ENCODE measurements around the gene PCNX1.

The PCNX1 gene

DNA sequence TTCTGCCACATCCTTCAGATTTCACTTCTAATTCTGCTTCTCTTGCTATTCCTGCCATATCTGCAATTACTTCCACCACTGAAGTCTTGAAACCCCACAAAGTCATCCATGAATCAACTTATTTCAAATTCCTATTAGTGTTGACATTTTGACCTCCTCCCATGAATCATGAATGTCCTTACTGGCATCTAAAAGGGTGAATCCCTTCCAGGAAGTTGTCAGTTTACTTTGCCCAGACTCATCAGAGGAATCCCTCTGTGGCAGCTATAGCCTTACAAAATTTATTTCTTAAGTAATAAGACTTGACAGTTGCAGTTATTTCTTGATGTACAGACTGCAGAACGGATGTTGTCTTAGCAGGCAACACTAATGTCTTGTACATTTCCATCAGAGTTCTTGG, 162.9 kb downstream of the PCNX1 start:
- no peak for DNase-seq (ENCODE audit: low read depth in 2 of 3, low spot score in 1 of 3)

DNA sequence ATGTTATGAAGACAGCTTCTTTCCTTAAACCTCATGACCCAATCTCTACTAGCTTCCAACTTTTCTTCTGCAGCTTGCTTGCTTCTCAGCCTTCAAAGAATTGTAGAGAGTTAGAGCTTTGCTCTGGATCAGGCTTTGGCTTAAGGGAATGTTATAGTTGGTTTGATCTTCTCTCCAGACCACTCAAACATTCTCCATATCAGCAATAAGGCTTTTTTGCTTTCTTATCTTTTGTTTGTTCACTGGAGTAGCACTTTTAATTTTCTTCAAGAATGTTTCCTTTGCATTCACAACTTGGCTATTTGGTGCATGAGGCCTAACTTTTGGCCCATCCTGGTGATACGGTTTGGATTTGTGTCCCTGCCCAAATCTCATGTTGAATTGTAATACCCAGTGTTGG, 163.8 kb downstream of the PCNX1 start:
- DNase-seq (ENCODE audit: low read depth in 2 of 3, low spot score in 1 of 3), result no peak

GRCh38 chr14:71076462-71077092, 169.3 kb downstream of the PCNX1 start:
- DNase-seq (ENCODE audit: low read depth in 2 of 3, low spot score in 1 of 3), result no peak

- DNase-seq (ENCODE audit: low read depth in 2 of 3, low spot score in 1 of 3), result no peak
These were observed 171.2 kb downstream of the PCNX1 start for GRCh38 chr14:71078500-71078899.

DNA sequence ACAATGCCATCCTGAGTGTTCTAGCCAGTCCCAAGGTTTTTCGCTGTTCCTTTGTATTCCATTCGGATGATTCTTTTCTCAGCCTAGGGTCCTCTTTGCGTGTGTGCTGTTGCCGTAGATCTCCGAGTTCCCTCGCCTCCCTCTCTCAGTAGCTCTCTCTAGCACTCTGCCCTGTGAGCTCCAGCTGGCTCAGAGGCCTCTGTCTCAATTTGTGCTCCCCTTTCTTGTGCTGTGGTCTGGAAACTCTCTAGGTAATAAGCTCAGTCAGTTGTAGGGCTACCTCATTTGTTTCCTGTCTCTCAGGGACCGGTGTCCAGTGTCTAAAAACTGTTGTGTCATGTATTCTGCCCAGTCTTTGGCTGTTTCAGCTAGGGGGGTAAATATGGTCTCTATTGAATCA, 179.3 kb downstream of the PCNX1 start:
- DNase-seq (ENCODE audit: low read depth in 2 of 3, low spot score in 1 of 3), result no peak

GRCh38 chr14:71089971-71090370, 182.7 kb downstream of the PCNX1 start:
- DNase-seq (ENCODE audit: low read depth in 2 of 3, low spot score in 1 of 3), result no peak

DNA sequence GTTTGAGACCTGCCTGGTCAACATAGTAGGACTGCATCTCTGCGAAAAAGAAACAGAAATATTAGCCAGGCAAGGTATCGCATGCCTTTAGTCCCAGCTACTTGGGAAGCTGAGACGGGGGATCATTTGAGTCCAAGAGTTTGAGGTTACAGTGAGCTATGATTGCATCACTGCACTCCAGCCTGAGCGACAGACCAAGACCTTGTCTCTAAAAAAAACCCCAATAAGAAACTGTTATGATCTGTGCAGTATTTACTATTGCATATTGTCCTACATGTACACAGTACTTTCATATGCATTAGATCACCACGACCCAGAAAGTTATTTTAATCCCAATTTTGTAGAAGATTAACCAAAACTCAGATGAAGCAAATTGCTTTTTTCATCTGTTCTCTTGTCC, 187.5 kb downstream of the PCNX1 start:
- no peak for DNase-seq (ENCODE audit: low read depth in 2 of 3, low spot score in 1 of 3)

DNA sequence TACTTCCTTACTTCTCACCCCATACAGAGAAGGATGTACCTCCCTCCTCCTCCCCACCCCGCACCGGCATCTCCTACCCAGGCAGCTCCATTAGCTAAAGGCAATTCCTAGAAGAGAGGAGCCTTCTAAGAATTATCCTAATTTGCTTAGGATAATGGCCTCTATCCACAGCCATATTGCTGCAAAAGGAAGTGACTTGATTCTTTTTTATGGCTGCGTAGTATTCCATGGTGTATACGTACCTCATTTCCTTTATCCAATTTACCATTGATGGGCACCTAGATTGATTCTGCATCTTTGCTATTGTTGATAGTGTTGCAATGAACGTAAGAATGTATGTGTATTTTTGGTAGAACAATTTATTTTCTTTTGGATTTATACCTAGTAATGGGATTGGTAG, 189.7 kb downstream of the PCNX1 start:
- DNase-seq (ENCODE audit: low read depth in 2 of 3, low spot score in 1 of 3), result no peak

- peak in 1 of 3 donors; percentile 52 for DNase-seq (ENCODE audit: low read depth in 2 of 3, low spot score in 1 of 3)
These were observed 196.6 kb downstream of the PCNX1 start for GRCh38 chr14:71103662-71104484.

DNA sequence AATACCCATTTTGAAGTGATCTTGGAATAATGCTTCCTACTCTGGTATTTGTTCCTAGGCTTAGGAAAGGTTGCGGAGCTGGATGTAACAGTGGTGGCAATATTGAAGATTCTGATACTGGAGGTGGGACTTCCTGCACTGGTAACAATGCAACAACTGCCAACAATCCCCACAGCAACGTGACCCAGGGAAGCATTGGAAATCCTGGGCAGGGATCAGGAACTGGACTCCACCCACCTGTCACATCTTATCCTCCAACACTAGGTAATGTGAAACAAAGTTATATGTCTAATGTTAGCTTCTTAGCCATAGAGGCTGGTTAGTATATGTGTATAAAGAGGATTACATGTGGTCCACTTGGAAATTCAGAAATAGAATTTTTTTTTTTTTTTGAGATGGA, 197.9 kb downstream of the PCNX1 start:
- no peak for DNase-seq (ENCODE audit: low read depth in 2 of 3, low spot score in 1 of 3)

GRCh38 chr14:71107921-71108320, 200.7 kb downstream of the PCNX1 start:
- DNase-seq (ENCODE audit: low read depth in 2 of 3, low spot score in 1 of 3), result no peak

GRCh38 chr14:71108398-71109119, 201.3 kb downstream of the PCNX1 start:
- DNase-seq (ENCODE audit: low read depth in 2 of 3, low spot score in 1 of 3), result no peak

DNA sequence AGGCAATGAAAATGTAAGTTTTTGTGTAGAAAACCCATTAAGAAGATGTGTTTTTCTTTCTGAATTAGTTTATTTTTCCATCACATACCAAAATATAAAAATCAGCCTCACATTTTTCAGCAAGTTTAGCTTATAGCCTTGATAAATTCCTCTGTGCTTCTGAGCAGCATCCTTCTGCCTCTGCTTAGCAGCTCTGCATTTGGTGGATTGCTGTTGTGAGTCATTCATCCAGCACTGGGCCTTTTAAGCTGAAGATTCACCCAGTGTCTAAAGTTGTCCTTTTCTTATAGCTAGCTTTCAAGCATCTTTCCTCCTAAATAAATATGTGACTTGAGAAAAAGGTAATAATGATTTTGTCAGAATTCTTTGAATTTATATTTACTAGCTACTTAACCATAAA, 206.1 kb downstream of the PCNX1 start:
- DNase-seq (ENCODE audit: low read depth in 2 of 3, low spot score in 1 of 3), result no peak

GRCh38 chr14:71114565-71114964, 207.3 kb downstream of the PCNX1 start:
- DNase-seq (ENCODE audit: low read depth in 2 of 3, low spot score in 1 of 3), result no peak

GRCh38 chr14:71115306-71115705, 208.0 kb downstream of the PCNX1 start:
- no peak for DNase-seq (ENCODE audit: low read depth in 2 of 3, low spot score in 1 of 3)

DNA sequence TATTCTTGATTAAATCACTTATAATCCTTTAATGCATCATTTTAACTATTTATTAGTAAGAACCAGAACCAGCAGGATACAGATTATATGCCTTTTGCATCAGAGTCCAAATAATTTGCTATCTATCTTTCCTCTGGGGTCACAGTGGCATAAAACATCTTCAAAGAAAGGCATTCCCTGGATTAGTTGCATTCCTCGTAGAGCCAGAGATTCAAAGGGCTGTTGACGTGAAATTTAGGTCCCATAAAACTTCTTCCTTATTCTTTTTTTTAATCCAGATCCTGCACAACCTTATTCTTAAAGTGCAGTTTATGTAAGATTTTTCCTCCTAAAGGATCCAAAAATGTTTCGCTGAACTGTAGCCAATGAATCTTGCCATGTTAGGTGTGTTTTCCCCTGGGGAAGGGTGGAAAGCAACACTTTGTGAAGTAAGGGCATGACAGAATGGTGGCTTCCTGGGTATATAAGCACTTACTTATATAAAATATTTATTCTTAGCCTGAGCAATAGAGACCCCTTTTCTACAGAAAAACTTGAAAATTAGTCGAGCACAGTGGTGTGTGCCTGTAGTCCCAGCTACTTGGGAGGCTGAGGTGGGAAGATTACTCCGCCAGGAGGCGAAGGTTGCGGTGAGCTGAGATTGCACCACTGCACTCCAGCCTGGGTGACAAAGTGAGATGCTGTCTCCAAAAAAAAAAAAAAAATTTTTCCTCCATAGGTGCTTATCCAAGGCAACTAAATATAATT, 208.7 kb downstream of the PCNX1 start:
- DNase-seq (ENCODE audit: low read depth in 2 of 3, low spot score in 1 of 3), result no peak

DNA sequence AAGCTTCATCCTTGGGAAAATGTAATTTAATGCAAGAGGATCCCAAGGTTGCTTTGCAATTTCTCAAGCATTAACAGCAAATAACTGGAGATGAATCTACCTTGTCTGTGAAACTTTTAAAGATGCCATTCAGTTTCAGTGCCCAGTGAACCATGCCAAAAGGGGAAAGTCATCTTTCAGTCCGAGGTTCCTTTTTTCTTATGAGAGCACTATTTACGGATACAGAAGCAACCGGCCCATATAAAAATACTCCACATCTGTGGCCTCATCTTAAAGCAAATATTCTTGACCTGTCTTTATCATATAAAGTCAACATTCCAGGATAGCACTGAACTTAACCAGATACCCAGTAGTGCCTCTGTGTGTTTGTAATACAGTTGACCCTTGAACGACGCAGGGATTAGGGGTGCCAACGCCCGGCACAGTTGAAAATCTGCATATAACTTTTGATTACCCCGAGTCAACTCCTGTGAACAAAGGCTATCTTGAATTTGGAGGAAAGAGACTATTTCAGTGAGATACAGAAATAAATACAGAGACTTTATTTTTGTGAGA, 209.4 kb downstream of the PCNX1 start:
- DNase-seq (ENCODE audit: low read depth in 2 of 3, low spot score in 1 of 3), result no peak

GRCh38 chr14:71117839-71118743, 210.8 kb downstream of the PCNX1 start:
- no peak for DNase-seq (ENCODE audit: low read depth in 2 of 3, low spot score in 1 of 3)

DNA sequence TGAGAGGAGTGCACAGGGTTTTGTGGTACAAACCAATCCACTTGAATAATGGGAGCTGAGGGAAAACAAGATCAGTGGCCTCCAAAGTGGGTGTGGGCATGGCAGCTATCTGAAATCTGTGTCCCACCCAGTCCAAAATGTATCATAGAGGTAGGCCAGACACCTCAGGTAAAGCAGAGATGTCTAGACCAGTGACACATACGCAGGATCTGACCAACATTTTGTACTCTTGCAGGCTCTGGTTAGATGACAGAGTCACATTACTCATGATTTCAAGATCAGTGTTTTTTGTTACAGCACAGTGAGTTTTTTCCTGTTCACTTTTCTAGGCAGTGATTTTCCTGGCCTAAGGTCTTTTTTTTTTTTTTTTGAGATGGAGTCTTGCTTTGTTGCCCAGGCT, 211.8 kb downstream of the PCNX1 start:
- no peak for DNase-seq (ENCODE audit: low read depth in 2 of 3, low spot score in 1 of 3)

GRCh38 chr14:71119832-71120231, 212.6 kb downstream of the PCNX1 start:
- no peak for DNase-seq (ENCODE audit: low read depth in 2 of 3, low spot score in 1 of 3)

Data from stimulated activated CD4-positive, alpha-beta T cell treated with anti-CD3 and anti-CD28 coated beads, Interleukin-12 subunit alpha, Interleukin-12 subunit beta, amount 100 ng/mL, for 48 hours (primary cell).